ENCODE results near the gene SH3RF1. TPM values are rescaled to one million over a fixed set of nuclear protein-coding genes. Genes with fewer than 3 reads are reported as not detected.
"Not testable (repeated sequence)": the region's sequence is repeated elsewhere in the genome, so short reads cannot be mapped to it uniquely, and the experiment has no call there.

Gene SH3RF1
- polyA plus RNA-seq, 1 experiment: 11.0 TPM

DNA sequence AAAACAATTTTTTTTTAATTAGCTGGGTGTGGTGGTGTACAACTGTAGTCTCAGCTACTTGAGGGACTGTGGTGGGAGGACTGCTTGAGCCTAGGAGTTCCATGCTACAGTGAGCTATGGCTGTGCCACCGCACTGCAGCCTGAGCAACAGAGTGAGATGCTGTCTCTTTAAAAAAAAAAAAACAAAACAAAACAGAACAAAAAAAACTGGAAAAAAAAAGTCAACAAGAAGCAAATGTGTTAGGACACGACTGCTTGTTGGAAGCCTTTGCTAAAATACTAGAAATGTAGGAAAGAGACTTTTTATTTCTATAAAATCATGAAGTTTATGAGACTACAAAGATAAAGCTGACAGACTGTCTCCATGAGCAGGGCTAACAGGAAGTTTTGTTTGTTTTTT, 87.2 kb downstream of the SH3RF1 start:
- TF ChIP-seq, protein P1, sequence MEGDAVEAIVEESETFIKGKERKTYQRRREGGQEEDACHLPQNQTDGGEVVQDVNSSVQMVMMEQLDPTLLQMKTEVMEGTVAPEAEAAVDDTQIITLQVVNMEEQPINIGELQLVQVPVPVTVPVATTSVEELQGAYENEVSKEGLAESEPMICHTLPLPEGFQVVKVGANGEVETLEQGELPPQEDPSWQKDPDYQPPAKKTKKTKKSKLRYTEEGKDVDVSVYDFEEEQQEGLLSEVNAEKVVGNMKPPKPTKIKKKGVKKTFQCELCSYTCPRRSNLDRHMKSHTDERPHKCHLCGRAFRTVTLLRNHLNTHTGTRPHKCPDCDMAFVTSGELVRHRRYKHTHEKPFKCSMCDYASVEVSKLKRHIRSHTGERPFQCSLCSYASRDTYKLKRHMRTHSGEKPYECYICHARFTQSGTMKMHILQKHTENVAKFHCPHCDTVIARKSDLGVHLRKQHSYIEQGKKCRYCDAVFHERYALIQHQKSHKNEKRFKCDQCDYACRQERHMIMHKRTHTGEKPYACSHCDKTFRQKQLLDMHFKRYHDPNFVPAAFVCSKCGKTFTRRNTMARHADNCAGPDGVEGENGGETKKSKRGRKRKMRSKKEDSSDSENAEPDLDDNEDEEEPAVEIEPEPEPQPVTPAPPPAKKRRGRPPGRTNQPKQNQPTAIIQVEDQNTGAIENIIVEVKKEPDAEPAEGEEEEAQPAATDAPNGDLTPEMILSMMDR (IDR thresholded peaks at IDR 0.05; ENCODE audit: low read depth, low read length): no peak
- ChIA-PET CTCF (interaction anchor here (1.1 to 1.2 kb wide), 2 partner anchors 188 to 302 kb away, joined by 3 to 4 read pairs; no protein-coding TSS in a partner anchor), POLR2A (no interaction called here)
- Histone ChIP-seq H3K27ac (ENCODE audit: low read depth, low read length) (no peak overlapping the region), H3K27me3 (ENCODE audit: control insufficient read depth, insufficient read depth, low read length) (no peaks in the 10 kb centered on the region), H3K4me3 (ENCODE audit: low read depth, low read length) (no peak overlapping the region), H3K9me3 (ENCODE audit: control insufficient read depth, insufficient read depth, low read length) (no peaks in the 10 kb centered on the region)
- no peak for DNase-seq (ENCODE audit: low read depth, low spot score)

DNA sequence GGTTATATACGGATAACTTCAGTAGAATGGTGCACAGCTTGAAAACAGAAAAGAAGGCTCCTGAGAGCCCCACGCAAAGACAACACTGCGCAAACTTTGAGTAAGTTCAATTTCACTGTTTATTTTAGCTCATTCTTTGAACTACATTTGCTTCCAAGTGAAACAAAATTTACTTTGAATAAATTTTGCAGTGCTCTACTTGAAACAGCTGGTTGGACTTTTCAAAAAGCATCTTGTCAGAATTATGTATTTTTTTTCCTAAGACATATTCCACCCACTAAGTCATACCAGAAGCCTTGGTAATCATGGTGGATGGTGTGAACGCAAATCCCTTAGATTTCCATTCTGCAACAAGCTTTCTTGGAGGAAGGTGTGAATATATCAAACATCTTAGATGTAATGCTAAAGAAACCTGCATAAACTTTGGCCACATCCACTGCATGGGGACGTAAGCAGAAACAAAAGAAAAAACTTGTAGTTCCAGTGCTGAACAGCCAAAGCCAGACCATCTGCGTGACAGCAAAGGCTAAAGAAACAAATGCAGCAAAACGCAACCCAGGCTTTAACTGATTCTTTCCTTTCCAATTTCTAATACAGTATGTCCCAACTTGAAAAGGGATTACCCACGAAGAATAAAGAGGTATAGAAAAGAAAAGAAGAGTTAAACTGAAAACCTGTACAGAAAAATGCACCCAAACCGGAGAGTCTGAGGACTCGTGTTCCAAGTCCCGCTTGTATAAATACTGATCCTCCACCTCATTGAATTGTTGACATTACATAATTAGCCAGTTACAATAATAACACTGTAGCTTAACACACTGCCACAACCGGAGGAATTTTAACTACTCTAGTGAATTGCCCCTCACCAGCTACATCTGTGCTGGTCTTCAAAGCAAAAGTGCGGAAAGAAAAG, 90.9 kb downstream of the SH3RF1 start:
- POLR2A ChIA-PET: interaction anchor here (0.5 kb wide), 1 partner anchor 183 kb away, joined by 3 read pairs; no protein-coding TSS in a partner anchor
- CTCF ChIA-PET: no interaction called here
- Histone ChIP-seq H3K27me3 (ENCODE audit: control insufficient read depth, insufficient read depth, low read length) (no peaks in the 10 kb centered on the region), H3K27ac (ENCODE audit: low read depth, low read length) (no peak overlapping the region), H3K4me3 (ENCODE audit: low read depth, low read length) (no peak overlapping the region), H3K9me3 (ENCODE audit: control insufficient read depth, insufficient read depth, low read length) (no peaks in the 10 kb centered on the region)
- TF ChIP-seq, protein P1 (IDR thresholded peaks at IDR 0.05; ENCODE audit: low read depth, low read length): no peak
- no peak for DNase-seq (ENCODE audit: low read depth, low spot score)

DNA sequence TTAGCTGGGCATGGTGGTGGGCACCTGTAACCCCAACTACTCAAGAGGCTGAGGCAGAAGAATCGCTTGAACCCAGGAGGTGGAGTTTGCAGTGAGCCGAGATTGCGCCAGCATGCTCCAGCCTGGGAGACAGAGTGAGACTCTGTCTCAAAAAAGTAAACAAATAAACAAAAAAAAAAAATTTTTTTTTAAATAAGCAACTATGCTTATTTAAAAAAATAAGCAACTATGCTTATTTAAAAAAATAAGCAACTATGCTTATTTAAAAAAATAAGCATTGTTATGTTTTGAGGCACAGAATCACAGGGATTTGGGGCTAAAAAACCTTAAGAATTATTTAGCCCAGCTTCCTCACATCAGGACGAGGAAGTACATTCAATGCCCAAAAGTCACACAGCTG, 92.7 kb downstream of the SH3RF1 start:
- H3K4me3 ChIP-seq (ENCODE audit: low read depth, low read length); DNase-seq (ENCODE audit: low read depth, low spot score); H3K9me3 ChIP-seq (ENCODE audit: control insufficient read depth, insufficient read depth, low read length); CTCF ChIA-PET; H3K27ac ChIP-seq (ENCODE audit: low read depth, low read length); H3K27me3 ChIP-seq (ENCODE audit: control insufficient read depth, insufficient read depth, low read length): not testable (repeated sequence)
- POLR2A ChIA-PET: interaction anchor here (0.7 kb wide), 1 partner anchor 308 kb away, joined by 3 read pairs; no protein-coding TSS in a partner anchor

- Histone ChIP-seq H3K9me3 (ENCODE audit: control insufficient read depth, insufficient read depth, low read length) (no peaks in the 10 kb centered on the region), H3K27me3 (ENCODE audit: control insufficient read depth, insufficient read depth, low read length) (no peaks in the 10 kb centered on the region), H3K27ac (ENCODE audit: low read depth, low read length) (no peak overlapping the region), H3K4me3 (ENCODE audit: low read depth, low read length) (no peak overlapping the region)
- POLR2A ChIA-PET: no interaction called here
- TF ChIP-seq, protein P1 (IDR thresholded peaks at IDR 0.05; ENCODE audit: low read depth, low read length): no peak
- DNase-seq (ENCODE audit: low read depth, low spot score): no peak
- CTCF ChIA-PET: no interaction called here
These were observed 95.3 kb downstream of the SH3RF1 start for GRCh38 chr4:169175476-169175875.

GRCh38 chr4:169175035-169175434, 95.7 kb downstream of the SH3RF1 start:
- TF ChIP-seq, protein P1 (IDR thresholded peaks at IDR 0.05; ENCODE audit: low read depth, low read length): no peak
- no peak for DNase-seq (ENCODE audit: low read depth, low spot score)
- Histone ChIP-seq H3K4me3 (ENCODE audit: low read depth, low read length) (no peak overlapping the region), H3K27me3 (ENCODE audit: control insufficient read depth, insufficient read depth, low read length) (no peaks in the 10 kb centered on the region), H3K27ac (ENCODE audit: low read depth, low read length) (no peak overlapping the region), H3K9me3 (ENCODE audit: control insufficient read depth, insufficient read depth, low read length) (no peaks in the 10 kb centered on the region)
- ChIA-PET CTCF (no interaction called here), POLR2A (no interaction called here)
